ENCODE measurements around the gene HCRTR1.

DNA sequence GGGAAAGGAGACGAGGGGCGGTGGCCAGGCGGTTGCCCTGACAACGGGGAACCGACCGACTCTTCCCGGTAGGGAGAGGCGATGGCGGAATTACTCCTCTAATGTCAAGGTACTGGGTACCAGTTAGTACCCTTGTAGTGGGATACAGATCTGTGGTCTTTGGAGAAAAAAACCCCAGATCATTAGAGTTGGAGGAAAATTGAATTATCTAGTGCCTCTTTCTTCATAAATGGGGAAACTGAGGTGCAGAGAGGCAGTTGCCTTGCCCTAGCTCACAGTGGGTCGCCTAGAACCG, 27.7 kb downstream of the HCRTR1 start:
- TF ChIP-seq, protein P1, sequence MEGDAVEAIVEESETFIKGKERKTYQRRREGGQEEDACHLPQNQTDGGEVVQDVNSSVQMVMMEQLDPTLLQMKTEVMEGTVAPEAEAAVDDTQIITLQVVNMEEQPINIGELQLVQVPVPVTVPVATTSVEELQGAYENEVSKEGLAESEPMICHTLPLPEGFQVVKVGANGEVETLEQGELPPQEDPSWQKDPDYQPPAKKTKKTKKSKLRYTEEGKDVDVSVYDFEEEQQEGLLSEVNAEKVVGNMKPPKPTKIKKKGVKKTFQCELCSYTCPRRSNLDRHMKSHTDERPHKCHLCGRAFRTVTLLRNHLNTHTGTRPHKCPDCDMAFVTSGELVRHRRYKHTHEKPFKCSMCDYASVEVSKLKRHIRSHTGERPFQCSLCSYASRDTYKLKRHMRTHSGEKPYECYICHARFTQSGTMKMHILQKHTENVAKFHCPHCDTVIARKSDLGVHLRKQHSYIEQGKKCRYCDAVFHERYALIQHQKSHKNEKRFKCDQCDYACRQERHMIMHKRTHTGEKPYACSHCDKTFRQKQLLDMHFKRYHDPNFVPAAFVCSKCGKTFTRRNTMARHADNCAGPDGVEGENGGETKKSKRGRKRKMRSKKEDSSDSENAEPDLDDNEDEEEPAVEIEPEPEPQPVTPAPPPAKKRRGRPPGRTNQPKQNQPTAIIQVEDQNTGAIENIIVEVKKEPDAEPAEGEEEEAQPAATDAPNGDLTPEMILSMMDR (conservative IDR thresholded peaks at IDR 0.05; ENCODE audit: low read depth, low read length): no peak
- no peak for TF ChIP-seq EZH2 (IDR thresholded peaks at IDR 0.05; ENCODE audit: borderline replicate concordance, low read depth, low read length, poor library complexity, severe bottlenecking)

Measured in A673 (cell line).